Thyroid gland (tissue), 4 donors: ENCODE data around the gene GPR150.

Experiments used
- POLR2A ChIP-seq, 2 donors: fragments of 450-650 bp; IDR thresholded peaks; one replicate each; pipeline ENCODE4 v1.6.1; 2017; ENCODE audit warnings: antibody characterized with exemption in 2 of 2, mild to moderate bottlenecking in 2 of 2, moderate library complexity in 1 of 2
- TF ChIP-seq, protein P1 (sequence below), 6 experiments: fragments of 200-600 bp in 3 of 6; fragments of 450-650 bp in 3 of 6; sonication (generic) in 3 of 6; IDR thresholded peaks; one replicate each; pipeline ENCODE4 v1.5.1; 2016 to 2019; ENCODE audit warnings: antibody characterized with exemption in 6 of 6, mild to moderate bottlenecking in 2 of 6, inconsistent platforms in 1 of 6, moderate library complexity in 1 of 6

DNA sequence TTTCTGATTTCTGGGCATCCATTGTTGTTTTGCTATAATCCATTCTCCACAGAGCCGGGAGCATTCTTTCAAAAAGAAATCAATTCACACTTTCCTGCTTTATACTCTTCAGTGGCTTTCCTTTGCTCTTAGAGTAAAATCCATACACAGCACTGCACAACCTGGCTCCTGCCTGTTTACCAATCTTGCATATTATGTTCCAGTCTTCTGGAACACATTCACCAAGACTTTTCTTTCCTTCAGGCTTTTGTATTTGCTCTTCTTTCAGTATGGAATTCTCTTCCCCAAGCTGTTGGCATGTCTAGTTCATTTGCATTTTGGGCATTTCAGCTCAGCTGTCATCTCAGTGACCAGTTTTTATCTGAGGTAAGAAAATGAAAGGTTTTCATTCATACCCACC, 33.0 kb downstream of the GPR150 start:
- TF ChIP-seq, protein P1, sequence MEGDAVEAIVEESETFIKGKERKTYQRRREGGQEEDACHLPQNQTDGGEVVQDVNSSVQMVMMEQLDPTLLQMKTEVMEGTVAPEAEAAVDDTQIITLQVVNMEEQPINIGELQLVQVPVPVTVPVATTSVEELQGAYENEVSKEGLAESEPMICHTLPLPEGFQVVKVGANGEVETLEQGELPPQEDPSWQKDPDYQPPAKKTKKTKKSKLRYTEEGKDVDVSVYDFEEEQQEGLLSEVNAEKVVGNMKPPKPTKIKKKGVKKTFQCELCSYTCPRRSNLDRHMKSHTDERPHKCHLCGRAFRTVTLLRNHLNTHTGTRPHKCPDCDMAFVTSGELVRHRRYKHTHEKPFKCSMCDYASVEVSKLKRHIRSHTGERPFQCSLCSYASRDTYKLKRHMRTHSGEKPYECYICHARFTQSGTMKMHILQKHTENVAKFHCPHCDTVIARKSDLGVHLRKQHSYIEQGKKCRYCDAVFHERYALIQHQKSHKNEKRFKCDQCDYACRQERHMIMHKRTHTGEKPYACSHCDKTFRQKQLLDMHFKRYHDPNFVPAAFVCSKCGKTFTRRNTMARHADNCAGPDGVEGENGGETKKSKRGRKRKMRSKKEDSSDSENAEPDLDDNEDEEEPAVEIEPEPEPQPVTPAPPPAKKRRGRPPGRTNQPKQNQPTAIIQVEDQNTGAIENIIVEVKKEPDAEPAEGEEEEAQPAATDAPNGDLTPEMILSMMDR (IDR thresholded peaks at IDR 0.05) = no peak
- TF ChIP-seq POLR2A (IDR thresholded peaks at IDR 0.05) = no peak
